Stimulated activated CD8-positive, alpha-beta memory T cell treated with anti-CD3 and anti-CD28 coated beads, Interleukin-12 subunit alpha, Interleukin-12 subunit beta, amount 100 ng/mL, for 24 hours (primary cell): Measurements from ENCODE around the gene GOLGA7B.
A peak's percentile ranks its signal among the peaks of the same experiment; 100 is the strongest.

Experiments used
- DNase-seq: peaks from one replicate; pipeline ENCODE4 v3.0.0-alpha.2; 2020; ENCODE audit errors: extremely low read depth

Gene GOLGA7B

DNA sequence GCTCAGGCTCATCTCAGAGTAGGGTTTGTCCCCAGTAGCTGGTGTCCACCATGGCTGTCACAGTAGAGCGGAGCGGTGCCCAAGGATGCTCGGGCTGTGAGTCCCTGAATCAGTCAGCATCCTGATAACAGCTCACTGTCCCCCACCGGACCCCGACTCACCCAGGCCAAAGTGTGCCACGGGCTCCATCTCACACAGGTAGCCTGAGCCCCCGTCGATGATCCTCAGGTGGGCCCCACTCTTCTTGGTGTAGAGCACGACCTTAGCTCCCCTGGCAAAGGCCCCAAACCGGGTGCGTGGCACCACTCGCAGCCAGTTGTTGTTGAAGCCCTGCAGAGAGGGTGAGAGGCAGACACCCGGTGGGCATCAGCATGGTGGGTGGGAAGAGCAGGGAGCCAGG lies 45.4 kb downstream of the GOLGA7B start:
- DNase-seq: no peak

GRCh38 chr10:97895915-97896314 lies 46.3 kb downstream of the GOLGA7B start:
- no peak for DNase-seq

DNA sequence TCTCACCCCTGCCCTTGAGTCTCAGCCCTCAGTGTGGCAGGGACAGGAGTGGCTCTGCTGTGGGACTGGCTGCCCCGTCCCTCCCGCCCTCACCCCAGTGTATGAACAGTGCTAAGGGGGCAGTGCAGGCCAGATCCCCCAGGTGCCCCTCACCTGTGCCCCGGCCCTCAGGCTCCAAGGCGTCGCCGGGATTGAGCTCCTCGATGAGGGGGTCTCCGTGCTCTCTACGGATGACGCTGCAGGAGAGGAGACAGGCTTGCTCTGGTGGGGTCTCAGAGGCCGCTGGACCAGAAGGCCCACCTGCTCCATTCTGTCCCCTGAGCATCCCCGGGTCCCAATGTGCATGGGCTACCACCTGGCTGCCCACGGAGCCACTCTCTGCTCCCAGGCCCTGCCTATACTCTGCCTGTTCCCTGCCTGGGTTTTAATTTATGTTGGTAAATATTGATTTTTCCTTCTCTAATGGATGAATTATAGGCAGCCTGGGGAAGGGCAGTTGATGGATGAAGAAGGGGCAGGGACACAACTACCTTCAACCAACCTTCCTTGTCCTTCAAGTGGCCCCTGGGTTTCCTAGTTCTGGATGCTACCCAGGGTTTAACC lies 47.2 kb downstream of the GOLGA7B start:
- DNase-seq: no peak

DNA sequence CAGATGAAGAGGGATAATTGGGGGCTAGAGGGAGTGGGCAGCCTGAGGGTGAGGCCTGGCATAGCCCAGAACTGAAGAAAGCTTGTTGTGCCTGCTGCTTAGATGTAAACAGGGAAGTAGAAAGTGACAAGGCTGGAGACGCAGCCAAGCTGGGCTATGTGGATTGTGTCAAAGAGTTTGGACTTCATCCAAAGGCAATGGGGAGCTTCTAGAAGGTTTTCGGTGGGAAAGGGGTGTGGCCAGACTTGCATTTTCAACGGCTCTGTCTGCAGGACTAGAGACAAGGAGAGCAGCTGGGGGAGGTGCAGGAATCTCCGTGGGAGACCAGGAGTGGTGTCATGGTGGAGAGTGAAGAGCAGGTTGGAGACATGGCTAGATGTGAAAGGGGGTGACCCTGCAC lies 48.8 kb downstream of the GOLGA7B start:
- no peak for DNase-seq

DNA sequence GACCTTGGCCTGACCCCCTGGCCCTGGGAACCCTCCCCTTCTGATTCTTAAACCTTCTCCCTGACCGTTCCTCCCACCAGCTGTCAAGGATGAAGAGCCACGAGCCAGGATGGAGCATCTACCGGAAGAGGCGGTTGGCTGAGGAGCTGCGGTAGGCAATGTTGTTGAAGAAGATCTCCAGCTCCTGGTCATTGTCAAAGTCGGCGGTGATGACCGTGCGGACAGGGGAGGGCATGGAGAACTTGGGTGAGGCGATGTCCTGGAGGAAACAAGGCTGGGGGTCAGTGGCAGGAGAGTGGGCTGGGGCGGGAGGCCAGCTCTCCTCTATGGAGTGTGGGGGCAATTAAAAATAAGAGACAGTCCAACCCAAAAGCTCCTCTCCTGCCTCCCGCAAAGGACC lies 51.7 kb downstream of the GOLGA7B start:
- no peak for DNase-seq

DNA sequence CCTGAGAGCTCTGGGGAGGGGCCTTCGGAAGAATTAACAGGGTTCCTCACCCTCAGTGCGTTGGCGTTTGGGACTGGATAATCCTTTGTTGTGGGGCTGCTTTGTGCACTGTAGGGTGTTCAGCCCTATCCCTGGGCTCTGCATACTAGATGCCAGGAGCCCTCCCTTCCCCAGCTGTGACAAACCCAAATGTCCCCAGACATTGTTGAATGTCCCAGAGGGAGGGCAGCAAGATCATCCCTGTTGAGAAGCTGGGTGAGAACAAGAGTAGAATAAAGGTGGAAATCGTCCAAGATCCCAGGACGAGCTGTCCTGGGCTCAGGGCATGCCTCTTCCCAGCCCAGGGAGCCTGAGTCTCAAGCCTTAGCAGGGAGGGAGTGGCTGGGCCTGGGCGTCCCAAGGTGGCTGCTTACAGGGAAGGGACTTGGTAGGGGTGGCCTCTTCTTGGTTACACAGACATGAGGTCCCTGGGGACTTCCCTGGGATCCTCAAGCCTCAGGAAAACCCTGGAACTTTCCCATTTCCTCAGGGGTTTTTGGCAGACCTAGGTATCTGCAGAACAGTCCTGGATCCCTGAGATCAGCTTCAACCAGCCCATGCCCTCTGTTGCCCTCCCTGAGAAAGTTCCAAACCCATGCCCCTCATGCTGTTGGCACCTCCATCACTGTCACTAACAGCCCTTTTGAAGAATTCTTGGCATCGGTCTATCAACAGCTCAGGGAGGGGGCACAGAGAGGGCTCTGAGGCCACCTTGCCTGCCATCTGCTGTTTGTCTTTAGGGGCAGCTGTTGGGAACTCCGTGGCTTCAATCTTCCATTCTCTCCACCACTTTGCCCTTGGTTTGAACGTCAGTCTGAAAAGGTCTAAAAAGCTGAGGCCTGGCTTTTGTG lies 53.7 kb downstream of the GOLGA7B start:
- no peak for DNase-seq

DNA sequence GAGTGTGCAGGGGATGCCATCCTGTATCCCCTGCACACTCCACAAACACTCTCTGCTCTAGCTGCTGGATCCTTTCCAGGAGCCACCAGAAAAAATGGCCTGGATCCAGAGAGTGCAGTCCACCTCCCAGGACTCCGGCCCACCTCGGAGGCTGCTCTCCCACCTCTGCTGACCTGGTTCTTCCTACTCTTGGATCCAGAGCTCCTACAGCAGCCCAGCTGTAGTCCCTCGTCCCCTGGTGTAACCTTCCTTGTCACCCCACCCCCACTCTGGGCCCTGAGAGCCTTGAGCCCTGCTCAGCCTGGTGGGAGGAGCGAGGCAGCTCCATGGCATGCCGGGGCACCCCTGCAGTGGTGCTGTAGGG lies 54.4 kb downstream of the GOLGA7B start:
- DNase-seq: no peak

- no peak for DNase-seq
Measured at GRCh38 chr10:97904576-97904975, 54.9 kb downstream of the GOLGA7B start.

- no peak for DNase-seq
Measured at GRCh38 chr10:97905276-97905675, 55.6 kb downstream of the GOLGA7B start.

- no peak for DNase-seq
Measured at GRCh38 chr10:97907211-97907610, 57.6 kb downstream of the GOLGA7B start.

DNA sequence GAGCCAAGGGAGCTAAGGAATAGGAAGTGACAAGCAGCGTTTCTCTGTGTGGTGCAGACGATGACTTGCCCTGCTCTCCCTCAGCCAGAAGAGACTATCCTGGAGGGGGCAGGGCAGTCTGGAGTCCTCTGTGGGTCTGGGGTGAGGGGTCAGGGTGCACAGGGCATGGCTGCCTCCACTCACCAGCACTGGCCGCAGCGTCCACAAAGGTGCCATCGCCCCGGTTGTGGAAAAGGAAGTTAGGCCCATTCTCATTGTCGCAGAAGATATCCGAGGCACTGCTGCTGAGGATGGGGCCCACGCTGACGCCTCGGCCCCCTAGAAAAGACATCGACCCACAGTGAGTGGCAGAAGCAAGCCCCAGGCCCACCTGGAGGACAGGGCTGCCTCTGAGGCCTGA lies 58.2 kb downstream of the GOLGA7B start:
- no peak for DNase-seq

DNA sequence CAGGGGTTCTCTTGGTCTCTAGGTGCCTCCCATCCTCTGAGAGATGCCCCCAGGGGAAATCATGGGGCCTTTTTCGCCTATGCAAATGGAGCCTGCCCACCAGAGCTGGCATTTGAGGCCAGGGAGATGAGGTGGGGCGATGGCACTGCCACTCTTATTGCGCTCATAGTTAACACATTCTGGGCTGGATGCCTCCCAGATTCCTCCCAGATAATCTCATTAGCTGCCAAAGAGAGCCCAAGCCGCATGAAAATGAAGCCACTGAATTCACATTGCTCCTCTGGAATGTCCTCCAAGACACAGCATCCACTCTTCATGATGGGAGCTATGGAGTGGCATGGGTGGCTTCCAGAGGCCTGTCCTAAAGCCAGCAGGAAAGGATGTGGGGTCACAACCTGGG lies 61.0 kb downstream of the GOLGA7B start:
- DNase-seq: no peak

GRCh38 chr10:97911217-97911616 lies 61.6 kb downstream of the GOLGA7B start:
- DNase-seq: no peak

DNA sequence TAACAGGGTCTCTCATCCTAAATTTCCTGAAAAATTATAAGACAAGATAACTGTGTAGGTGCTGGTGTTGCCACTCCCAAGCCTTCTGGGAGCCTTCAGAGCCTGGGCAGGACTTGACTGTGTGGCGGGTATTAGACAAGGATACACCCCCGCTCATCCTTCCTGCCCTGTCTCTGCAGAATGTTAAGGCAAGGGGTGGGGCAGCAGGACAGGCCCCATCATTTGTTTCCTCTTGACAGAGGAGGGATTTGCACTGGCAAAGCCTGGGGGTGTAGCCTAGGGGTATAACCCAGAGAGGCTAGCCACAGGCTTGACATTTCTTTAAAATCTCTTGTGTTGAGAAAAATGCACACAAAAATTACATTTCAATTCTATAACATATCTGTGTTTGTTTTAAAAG lies 63.5 kb downstream of the GOLGA7B start:
- no peak for DNase-seq

- DNase-seq: no peak
Measured at GRCh38 chr10:97913614-97914013, 64.0 kb downstream of the GOLGA7B start.

DNA sequence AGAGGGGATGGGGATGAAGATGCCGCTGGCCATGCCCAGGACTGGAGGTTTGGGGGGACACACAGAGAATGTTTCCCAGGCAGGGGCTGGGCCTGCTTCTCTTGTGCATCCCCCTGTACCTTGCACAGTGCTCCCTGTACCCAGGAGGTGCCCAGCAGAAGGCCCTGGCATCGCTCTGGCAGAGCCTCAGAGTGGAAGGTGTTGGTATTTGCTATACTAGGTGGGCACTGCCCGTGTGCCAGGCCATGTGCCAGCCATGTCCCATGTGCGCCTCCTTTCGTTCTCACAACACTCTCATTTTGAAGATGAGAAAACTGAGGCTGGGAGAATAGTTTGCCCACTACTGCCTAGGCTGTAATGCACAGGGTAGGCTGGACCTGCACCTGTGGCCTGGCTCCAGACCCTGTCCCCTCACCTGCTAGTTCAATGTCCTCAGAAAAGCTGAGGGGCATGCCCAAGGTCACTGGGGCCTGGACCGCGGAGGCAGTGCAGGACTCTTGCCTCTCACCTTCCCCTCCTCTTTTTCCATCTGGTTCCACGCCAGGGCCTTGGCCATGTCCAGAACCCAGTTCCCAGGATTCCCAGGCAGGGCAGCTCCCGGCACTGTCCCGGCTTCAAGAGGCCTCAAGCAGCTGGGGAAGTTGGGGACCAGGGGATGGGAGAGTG lies 64.7 kb downstream of the GOLGA7B start:
- DNase-seq: no peak

- DNase-seq: peak; percentile 52
Measured at GRCh38 chr10:97914837-97915211, 65.2 kb downstream of the GOLGA7B start.

DNA sequence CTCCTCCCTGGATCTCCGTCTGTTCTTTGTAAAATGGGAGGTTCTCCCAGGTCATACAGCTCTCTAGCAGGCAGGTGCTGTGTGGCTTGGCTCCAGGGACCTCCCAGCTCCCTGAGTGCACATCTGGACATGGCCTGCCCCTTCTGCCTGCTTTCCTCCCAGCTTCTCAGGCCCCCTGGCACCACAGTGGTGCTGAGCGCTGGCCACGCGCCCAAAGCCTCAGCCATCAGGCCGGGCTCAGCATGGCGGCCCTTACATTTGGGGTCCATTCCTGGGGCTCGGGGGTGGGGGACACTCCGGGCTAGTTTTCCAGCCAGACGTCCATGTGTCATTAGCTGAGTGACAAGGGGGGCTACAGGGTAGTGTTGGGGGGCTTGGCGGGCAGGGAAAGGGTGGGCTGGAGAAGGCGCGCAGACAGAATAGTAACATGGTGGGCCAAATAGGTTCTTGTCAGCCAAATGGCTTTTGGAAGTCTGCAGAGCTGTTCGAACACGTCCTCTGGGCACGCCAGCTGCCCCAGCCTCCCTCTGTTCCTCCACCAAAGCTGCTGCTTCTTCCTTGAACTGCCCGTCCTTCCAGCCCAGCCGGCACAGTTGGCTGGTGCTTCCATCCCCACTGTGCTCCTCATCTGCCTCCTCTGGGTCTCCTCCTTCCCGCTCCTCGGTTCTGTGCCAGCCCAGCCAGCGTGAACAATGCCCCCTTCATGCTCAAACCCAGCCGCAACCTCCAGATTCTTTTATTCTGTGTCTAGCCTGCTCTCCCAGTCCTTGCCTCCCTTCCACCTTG lies 65.9 kb downstream of the GOLGA7B start:
- no peak for DNase-seq

DNA sequence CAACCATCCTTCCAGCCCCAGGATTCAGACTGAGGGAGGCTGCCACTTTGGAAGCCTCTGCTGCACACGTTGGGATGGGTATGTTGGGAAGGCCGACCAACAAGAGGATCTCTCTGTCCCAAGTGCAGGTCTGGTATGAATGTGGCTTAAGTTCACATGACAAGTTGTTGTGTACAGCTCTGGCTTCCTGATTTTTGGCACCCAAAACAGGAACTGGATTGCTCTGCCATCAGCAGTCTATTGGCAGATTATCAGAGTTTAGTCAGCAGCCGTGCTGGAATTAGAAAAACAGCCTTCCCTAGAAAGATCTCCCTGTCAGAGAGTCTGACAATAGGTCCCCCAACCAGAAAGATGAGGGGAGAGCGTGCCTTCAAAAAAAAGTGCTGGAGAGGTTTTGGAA lies 66.9 kb downstream of the GOLGA7B start:
- no peak for DNase-seq

DNA sequence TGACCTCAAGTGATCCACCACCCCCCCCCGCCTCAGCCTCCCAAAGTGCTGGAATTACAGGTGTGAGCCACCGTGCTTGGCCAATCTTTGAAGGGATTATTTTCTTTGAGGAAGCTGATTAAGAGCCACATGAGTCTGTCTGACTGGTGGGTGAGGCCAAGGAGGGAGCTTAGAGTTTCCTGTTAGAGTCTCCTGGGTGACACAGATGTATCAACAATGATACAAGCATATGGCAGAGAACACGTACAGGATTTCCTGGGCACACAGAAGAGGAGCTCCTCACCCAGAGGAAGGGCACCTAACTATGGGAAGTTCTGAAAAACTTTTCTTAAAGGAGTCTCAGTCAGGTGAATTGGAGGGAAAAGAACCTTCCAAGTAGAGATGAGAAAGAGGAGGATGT lies 69.4 kb downstream of the GOLGA7B start:
- no peak for DNase-seq

DNA sequence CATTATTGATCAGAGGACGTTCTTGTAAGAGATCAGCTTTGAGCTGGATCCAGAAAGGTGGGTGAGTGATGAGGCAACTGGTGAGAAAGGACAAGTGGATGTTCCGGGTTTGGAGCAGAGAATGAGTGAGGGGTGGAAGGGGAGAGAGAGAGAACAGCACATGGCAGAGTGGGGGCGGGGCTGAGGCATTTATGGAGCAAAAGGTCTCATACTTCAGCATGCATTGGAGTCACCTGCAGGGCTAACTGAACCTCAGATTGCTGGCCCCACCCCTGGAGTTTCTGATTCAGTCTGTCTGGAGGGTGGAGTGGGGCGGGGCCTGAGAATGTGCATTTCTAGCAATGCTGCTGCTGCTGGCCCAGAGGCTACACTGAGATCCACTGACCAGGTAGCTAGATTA lies 71.2 kb downstream of the GOLGA7B start:
- no peak for DNase-seq
